Measurements from ENCODE around the gene MRPS16.
"Not testable (repeated sequence)": the region's sequence is repeated elsewhere in the genome, so short reads cannot be mapped to it uniquely, and the experiment has no call there.

MRPS16 gene

GRCh38 chr10:73264423-73264822 lies 12.0 kb upstream of the MRPS16 start:
- TF ChIP-seq ZFX (IDR thresholded peaks at IDR 0.05): no peak
- TF ChIP-seq, protein P1, sequence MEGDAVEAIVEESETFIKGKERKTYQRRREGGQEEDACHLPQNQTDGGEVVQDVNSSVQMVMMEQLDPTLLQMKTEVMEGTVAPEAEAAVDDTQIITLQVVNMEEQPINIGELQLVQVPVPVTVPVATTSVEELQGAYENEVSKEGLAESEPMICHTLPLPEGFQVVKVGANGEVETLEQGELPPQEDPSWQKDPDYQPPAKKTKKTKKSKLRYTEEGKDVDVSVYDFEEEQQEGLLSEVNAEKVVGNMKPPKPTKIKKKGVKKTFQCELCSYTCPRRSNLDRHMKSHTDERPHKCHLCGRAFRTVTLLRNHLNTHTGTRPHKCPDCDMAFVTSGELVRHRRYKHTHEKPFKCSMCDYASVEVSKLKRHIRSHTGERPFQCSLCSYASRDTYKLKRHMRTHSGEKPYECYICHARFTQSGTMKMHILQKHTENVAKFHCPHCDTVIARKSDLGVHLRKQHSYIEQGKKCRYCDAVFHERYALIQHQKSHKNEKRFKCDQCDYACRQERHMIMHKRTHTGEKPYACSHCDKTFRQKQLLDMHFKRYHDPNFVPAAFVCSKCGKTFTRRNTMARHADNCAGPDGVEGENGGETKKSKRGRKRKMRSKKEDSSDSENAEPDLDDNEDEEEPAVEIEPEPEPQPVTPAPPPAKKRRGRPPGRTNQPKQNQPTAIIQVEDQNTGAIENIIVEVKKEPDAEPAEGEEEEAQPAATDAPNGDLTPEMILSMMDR (conservative IDR thresholded peaks at IDR 0.05): no peak
- H3K27ac ChIP-seq: no peak overlapping the region

GRCh38 chr10:73263693-73264347 lies 11.4 kb upstream of the MRPS16 start:
- TF ChIP-seq ZFX (IDR thresholded peaks at IDR 0.05): no peak
- TF ChIP-seq, protein P1 (conservative IDR thresholded peaks at IDR 0.05): peak; percentile 85
- no peak overlapping the region for H3K27ac ChIP-seq

DNA sequence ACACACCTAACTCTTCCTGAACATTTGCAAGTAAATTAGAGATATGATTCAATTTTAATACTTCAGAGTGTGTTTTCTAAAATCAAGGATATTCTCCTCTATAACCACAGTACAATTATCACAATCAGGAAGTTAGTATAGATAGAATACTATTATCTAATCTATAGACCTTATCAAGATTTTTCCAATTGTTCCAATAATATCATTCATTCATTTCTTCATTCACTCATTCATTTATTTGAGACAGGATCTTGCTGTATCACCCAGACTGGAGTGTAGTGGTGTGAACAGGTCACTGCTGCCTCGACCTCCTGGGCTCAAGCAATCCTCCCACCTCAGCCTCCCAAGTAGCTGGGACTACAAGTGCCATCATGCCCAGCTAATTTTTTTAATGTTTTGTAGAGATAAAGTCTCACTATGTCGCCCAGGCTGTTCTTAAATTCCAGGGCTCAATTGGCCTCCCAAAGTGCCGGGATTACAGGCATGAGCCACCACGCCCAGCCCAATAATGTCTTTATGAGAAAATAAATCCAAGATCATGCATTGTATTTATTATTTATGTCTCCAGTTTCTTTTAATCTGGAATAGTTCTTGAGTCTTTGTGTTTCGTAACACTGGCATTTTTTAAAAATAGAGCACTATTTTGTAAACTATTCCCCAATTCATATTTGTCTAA lies 10.6 kb upstream of the MRPS16 start:
- no peak overlapping the region for H3K27ac ChIP-seq
- TF ChIP-seq ZFX (IDR thresholded peaks at IDR 0.05): no peak
- TF ChIP-seq, protein P1 (conservative IDR thresholded peaks at IDR 0.05): no peak

DNA sequence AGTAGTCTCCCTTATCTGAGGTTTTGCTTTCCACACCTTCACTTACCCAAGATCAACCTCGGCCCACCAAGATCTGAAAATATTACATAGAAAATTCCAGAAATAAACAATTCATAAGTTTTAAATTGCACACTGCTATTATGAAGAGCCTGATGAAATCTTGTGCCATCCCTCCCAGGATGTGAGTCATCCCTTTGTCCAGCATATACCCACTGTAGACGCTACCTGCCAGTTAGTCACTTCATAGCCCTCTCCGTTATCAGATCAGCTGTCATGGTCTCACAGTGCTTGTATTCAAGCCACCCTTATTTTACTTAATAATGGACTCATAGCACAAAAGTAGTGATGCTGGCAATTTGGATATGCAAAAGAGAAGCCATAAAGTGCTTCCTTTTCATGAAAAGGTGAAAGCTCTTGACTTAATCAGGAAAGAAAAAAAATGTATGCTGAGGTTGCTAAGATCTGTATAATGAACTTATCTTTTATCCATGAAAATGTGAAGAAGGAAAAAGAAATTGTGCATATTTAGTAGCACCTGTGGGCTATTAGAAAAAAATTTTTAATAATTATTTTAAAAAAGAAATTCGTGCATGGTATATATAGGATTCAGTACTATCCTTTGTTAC lies 9.8 kb upstream of the MRPS16 start:
- no peak overlapping the region for H3K27ac ChIP-seq
- TF ChIP-seq, protein P1 (conservative IDR thresholded peaks at IDR 0.05): no peak
- no peak for TF ChIP-seq ZFX (IDR thresholded peaks at IDR 0.05)

DNA sequence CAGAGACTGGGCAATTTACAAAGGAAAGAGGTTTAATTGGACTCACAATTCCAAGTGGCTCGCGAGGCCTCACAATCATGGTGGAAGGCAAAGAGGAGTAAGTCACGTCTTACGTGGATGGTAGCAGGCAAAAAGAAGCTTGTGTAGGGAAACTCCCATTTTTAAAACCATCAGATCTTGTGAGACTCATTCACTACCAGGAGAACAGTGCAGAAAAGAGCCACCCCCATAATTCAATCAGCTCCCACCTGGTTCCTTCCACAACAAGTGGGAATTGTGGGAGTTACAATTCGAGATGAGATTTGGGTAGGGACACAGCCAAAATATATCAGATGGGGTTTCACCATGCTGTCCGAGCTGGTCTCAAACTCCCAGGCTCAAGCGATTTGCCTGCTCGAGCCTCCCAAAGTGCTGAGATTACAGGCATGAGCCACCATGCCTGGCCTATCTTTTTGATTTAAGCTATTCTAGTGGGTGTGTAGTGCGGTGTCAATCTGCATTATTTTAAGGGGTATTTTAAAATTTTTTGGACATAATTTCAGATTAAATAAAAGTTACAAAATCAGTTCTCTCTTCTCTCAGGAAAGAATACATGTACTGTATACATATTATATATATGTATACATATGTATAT lies 9.0 kb upstream of the MRPS16 start:
- TF ChIP-seq, protein P1 (conservative IDR thresholded peaks at IDR 0.05): no peak
- no peak for TF ChIP-seq ZFX (IDR thresholded peaks at IDR 0.05)
- H3K27ac ChIP-seq: no peak overlapping the region

DNA sequence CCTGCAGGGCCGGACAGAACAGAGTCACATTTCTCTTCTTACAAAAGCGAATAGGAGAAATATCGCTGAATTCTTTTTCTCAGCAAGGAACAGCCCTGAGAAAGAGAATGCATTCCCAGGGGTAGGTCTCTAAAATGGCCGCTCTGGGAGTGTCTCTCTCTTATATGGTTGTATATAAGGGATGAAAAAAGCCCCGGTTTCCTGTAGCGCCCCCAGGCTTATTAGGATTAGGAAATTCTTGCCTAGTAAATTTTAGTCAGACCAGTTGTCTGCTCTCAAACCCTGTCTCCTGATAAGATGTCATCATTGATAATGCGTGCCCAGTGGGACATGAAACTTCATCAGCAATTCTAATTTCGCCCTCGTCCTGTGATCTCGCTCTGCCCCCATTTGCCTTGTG lies 6.2 kb upstream of the MRPS16 start:
- not testable (repeated sequence) for H3K27ac ChIP-seq

GRCh38 chr10:73253225-73253555 lies 746 bp upstream of the MRPS16 start:
- no peak for TF ChIP-seq ZFX (IDR thresholded peaks at IDR 0.05)
- TF ChIP-seq, protein P1 (conservative IDR thresholded peaks at IDR 0.05): peak; percentile 9
- H3K27ac ChIP-seq: peak overlapping the region; percentile 95
